Esophagus muscularis mucosa (tissue), 4 donors: ENCODE results near the gene TRIM67. TPM values are rescaled to one million over a fixed set of nuclear protein-coding genes. Genes with fewer than 3 reads are reported as not detected.

Experiments
- DNase-seq: peaks from one replicate; pipeline ENCODE4 v3.0.0-alpha.2; 2017; ENCODE audit errors: extremely low spot score
- H3K27ac ChIP-seq, 4 donors: fragments of 200-600 bp; sonication (generic); replicated peaks in 1 of 4; 1 replicate in 3 of 4; 2 replicates in 1 of 4; pipeline ENCODE4 v1.5.1; 2016 to 2019; ENCODE audit warnings: mild to moderate bottlenecking in 1 of 4
- H3K27me3 ChIP-seq, 4 donors: fragments of 200-600 bp; sonication (generic); one replicate each; pipeline versions ENCODE4 v1.5.1 to v1.6.0; 2016 to 2019
- H3K36me3 ChIP-seq, 4 donors: fragments of 200-600 bp; sonication (generic); one replicate each; pipeline ENCODE4 v1.5.1; 2016 to 2019
- H3K4me1 ChIP-seq, 4 donors: fragments of 200-600 bp; sonication (generic); one replicate each; pipeline ENCODE4 v1.5.1; 2016 to 2019
- H3K4me3 ChIP-seq, 4 donors: fragments of 200-600 bp; sonication (generic); 1 replicate in 2 of 4; 2 replicates in 2 of 4; pipeline ENCODE4 v1.5.1; 2016 to 2019; ENCODE audit warnings: mild to moderate bottlenecking in 4 of 4, moderate library complexity in 1 of 4
- H3K9me3 ChIP-seq, 4 donors: fragments of 200-600 bp; sonication (generic); 1 replicate in 3 of 4; 2 replicates in 1 of 4; pipeline ENCODE4 v1.5.1; 2016 to 2019
- CTCF ChIP-seq, 3 experiments: fragments of 200-600 bp in 2 of 3; fragments of 450-650 bp in 1 of 3; sonication (generic) in 2 of 3; IDR thresholded peaks; one replicate each; pipeline ENCODE4 v1.5.1; 2017 to 2019; ENCODE audit warnings: antibody characterized with exemption in 3 of 3, mild to moderate bottlenecking in 2 of 3, moderate library complexity in 1 of 3
- EP300 ChIP-seq: sonication (generic); formaldehyde crosslinking; IDR thresholded peaks from one replicate; pipeline ENCODE4 v1.6.1; 2017; ENCODE audit warnings: antibody characterized with exemption
- POLR2A ChIP-seq: fragments of 450-650 bp; IDR thresholded peaks from one replicate; pipeline ENCODE4 v1.6.1; 2017; ENCODE audit warnings: antibody characterized with exemption, moderate library complexity, mild to moderate bottlenecking, low read depth
- POLR2AphosphoS5 ChIP-seq, 2 donors: sonication (generic); formaldehyde crosslinking; IDR thresholded peaks; one replicate each; pipeline ENCODE4 v1.6.1; 2017; ENCODE audit warnings: antibody characterized with exemption in 2 of 2
- WGBS: methylation state at CpG from one replicate; pipeline ENCODE4 v1.1.5; 2018; 5-methylcytosine and 5-hydroxymethylcytosine counted together
- intact Hi-C: fragments of 100-400 bp; cut with DNase I; formaldehyde crosslinking; loops from one replicate; pipeline ENCODE4 v1.15.1; 2023
- total RNA-seq, 4 donors: library from RNA; depleted of rRNA; stranded (reverse); fragments of >200 nt; gene quantifications; one replicate each; pipeline versions ENCODE4 v1.1.0 to v1.2.1, GENCODE V29; 2016

TRIM67 gene
- total RNA-seq, 4 donors from 2014 or later: under 0.01 to 0.42 (median 0.13) TPM; not detected in 1

GRCh38 chr1:231219422-231220401 is 57.9 kb downstream of the TRIM67 start:
- Histone ChIP-seq H3K9me3 (no peaks in the 10 kb centered on the region), H3K4me3 (no peak overlapping the region), H3K4me1 (no peaks in the 10 kb centered on the region), H3K27me3 (peaks cover 0 to 20% (median 0%) of the 10 kb centered on the region in 4 donors), H3K36me3 (peaks cover under 1 to 26% (median 20%) of the 10 kb centered on the region in 4 donors), H3K27ac (no peak overlapping the region)
- intact Hi-C loops: no loop called here
- 84% methylated on average over 7 of the region's 10 CpGs for whole genome bisulfite sequencing
- TF ChIP-seq POLR2A: no peak
- TF ChIP-seq POLR2AphosphoS5 (IDR thresholded peaks at IDR 0.05): no peak
- TF ChIP-seq CTCF (IDR thresholded peaks at IDR 0.05): no peak
- no peak for TF ChIP-seq EP300
- no peak for DNase-seq

GRCh38 chr1:231220801-231221200 is 58.9 kb downstream of the TRIM67 start:
- no peak overlapping the region for H3K4me3 ChIP-seq
- DNase-seq: no peak
- intact Hi-C loops: no loop called here
- H3K36me3 ChIP-seq: peaks cover 11 to 37% (median 31%) of the 10 kb centered on the region in 4 donors
- no peak overlapping the region for H3K27ac ChIP-seq
- H3K9me3 ChIP-seq: no peaks in the 10 kb centered on the region
- no peak for TF ChIP-seq EP300
- TF ChIP-seq CTCF (IDR thresholded peaks at IDR 0.05): no peak
- TF ChIP-seq POLR2A: no peak
- no peak for TF ChIP-seq POLR2AphosphoS5 (IDR thresholded peaks at IDR 0.05)
- 93% methylated on average over 8 of the region's 11 CpGs for WGBS
- no peaks in the 10 kb centered on the region for H3K4me1 ChIP-seq
- H3K27me3 ChIP-seq: peaks cover 0 to 9% (median 0%) of the 10 kb centered on the region in 4 donors

GRCh38 chr1:231226156-231226555 is 64.3 kb downstream of the TRIM67 start:
- no peaks in the 10 kb centered on the region for H3K4me1 ChIP-seq
- 90% methylated on average over 7 of the region's 7 CpGs for WGBS
- DNase-seq: no peak
- H3K27ac ChIP-seq: no peak overlapping the region
- H3K27me3 ChIP-seq: no peaks in the 10 kb centered on the region
- no peak for TF ChIP-seq CTCF (IDR thresholded peaks at IDR 0.05)
- no peak for TF ChIP-seq EP300
- no peak for TF ChIP-seq POLR2AphosphoS5 (IDR thresholded peaks at IDR 0.05)
- TF ChIP-seq POLR2A: no peak
- H3K9me3 ChIP-seq: no peaks in the 10 kb centered on the region
- peaks cover 30 to 78% (median 57%) of the 10 kb centered on the region in 4 donors for H3K36me3 ChIP-seq
- intact Hi-C loops: no loop called here
- no peak overlapping the region for H3K4me3 ChIP-seq

- intact Hi-C loops: loop anchor here (10.0 kb wide), 1 partner anchor 293 kb away; the partner anchor contains the start of gene TSNAX
- TF ChIP-seq CTCF (IDR thresholded peaks at IDR 0.05) (no peak), POLR2A (no peak), EP300 (no peak), POLR2AphosphoS5 (IDR thresholded peaks at IDR 0.05) (no peak)
- 93% methylated on average over 10 of the region's 10 CpGs for WGBS
- Histone ChIP-seq H3K36me3 (peaks cover 13 to 54% (median 25%) of the 10 kb centered on the region in 4 donors), H3K27me3 (no peaks in the 10 kb centered on the region), H3K9me3 (no peaks in the 10 kb centered on the region), H3K27ac (no peak overlapping the region), H3K4me3 (no peak overlapping the region), H3K4me1 (peaks cover 0 to 10% (median 6%) of the 10 kb centered on the region in 4 donors)
- DNase-seq: no peak
Measured at GRCh38 chr1:231231511-231231910, 69.7 kb downstream of the TRIM67 start.
